HepG2 (cell line): ENCODE measurements around the gene DYSF. TPM values are rescaled to one million over a fixed set of nuclear protein-coding genes. Genes with fewer than 3 reads are reported as not detected.

Experiments used
- ATAC-seq: fragments of 200-7000 bp; cut with Tn5 transposase; 3 replicates; pipeline ENCODE4 v1.9.1; 2020; ENCODE audit warnings: mild to moderate bottlenecking, moderate library complexity
- BruUV-seq: library from RNA; stranded (reverse); fragments of 400-500 nt; replicated peaks from 2 replicates; lab custom pipeline; 2021; lab: Mats Ljungman, UMichigan
- CTCF ChIA-PET: fragments of 300-600 bp; formaldehyde crosslinking; extraction: SDS; loops from one replicate; lab custom pipeline; 2021; ENCODE audit warnings: low total read pairs, inconsistent platforms, low intra/inter-chr PET ratio; lab: Yijun Ruan, JAX
- POLR2A ChIA-PET: fragments of 350-600 bp; sonication (Branson Sonifier 250); formaldehyde crosslinking; loops from one replicate; lab custom pipeline; 2020; ENCODE audit warnings: antibody characterized with exemption, inconsistent platforms; lab: Yijun Ruan, JAX
- DNase-seq: peaks from one replicate; pipeline ENCODE4 v3.0.0-alpha.2; 2015; ENCODE audit warnings: low spot score
- FAIRE-seq: peaks from 3 replicates; lab custom pipeline; 2011; peaks lifted over from hg19 to GRCh38; lab: Jason Lieb, UNC
- H2AFZ ChIP-seq: one replicate; pipeline ENCODE4 v1.6.1; 2011; ENCODE audit warnings: low read length, inconsistent platforms
- H3K27ac ChIP-seq: fragments of 300-600 bp; 3 replicates; pipeline ENCODE4 v1.8.0; 2011; ENCODE audit warnings: mixed run types, mild to moderate bottlenecking, mixed read lengths, low read length, inconsistent platforms; ENCODE audit not compliant: insufficient read depth; ENCODE audit errors: extremely low read length
- H3K27me3 ChIP-seq, 2 experiments: fragments of 200-600 bp in 1 of 2; 2 replicates in 1 of 2; 3 replicates in 1 of 2; pipeline versions ENCODE4 v1.6.0 to v1.8.0; 2011; ENCODE audit warnings: low read length in 2 of 2, mild to moderate bottlenecking in 2 of 2, moderate library complexity in 2 of 2, inconsistent platforms in 1 of 2; ENCODE audit not compliant: insufficient read depth in 2 of 2, control insufficient read depth in 1 of 2
- H3K36me3 ChIP-seq, 2 experiments: fragments of 200-600 bp in 1 of 2; replicated peaks in 1 of 2; 2 replicates in 1 of 2; 3 replicates in 1 of 2; pipeline versions ENCODE4 v1.5.1 to v1.8.0; 2011; ENCODE audit warnings: low read length in 2 of 2, inconsistent platforms in 1 of 2; ENCODE audit not compliant: insufficient read depth in 2 of 2, control insufficient read depth in 1 of 2
- H3K4me1 ChIP-seq: 2 replicates; pipeline ENCODE4 v1.5.1; 2012; ENCODE audit warnings: low read length, inconsistent platforms; ENCODE audit not compliant: insufficient read depth
- H3K4me2 ChIP-seq: 2 replicates; pipeline ENCODE4 v1.6.0; 2011; ENCODE audit warnings: low read depth, low read length, inconsistent platforms
- H3K4me3 ChIP-seq, 3 experiments: fragments of 200-600 bp in 1 of 3; sonication (generic), shearing (Covaris generic) in 1 of 3; replicated peaks in 1 of 3; 2 replicates each; pipeline ENCODE4 v1.5.1; 2011 to 2016; ENCODE audit warnings: low read length in 3 of 3, inconsistent platforms in 2 of 3, low read depth in 2 of 3, mild to moderate bottlenecking in 2 of 3, control low read depth in 1 of 3, mixed read lengths in 1 of 3; ENCODE audit not compliant: insufficient read depth in 1 of 3
- H3K79me2 ChIP-seq: one replicate; pipeline ENCODE4 v1.6.1; 2011; ENCODE audit warnings: low read length, inconsistent platforms; ENCODE audit not compliant: insufficient read depth
- H3K9ac ChIP-seq: 2 replicates; pipeline ENCODE4 v1.6.0; 2011; ENCODE audit warnings: mild to moderate bottlenecking, low read depth, low read length, inconsistent platforms; ENCODE audit not compliant: insufficient read depth
- H3K9me3 ChIP-seq: 2 replicates; pipeline ENCODE4 v1.5.1; 2012; ENCODE audit warnings: mild to moderate bottlenecking, low read length
- H4K20me1 ChIP-seq: 2 replicates; pipeline ENCODE4 v1.6.0; 2011; ENCODE audit warnings: inconsistent platforms, mild to moderate bottlenecking, low read length, moderate library complexity; ENCODE audit not compliant: insufficient read depth
- CHD2 ChIP-seq: IDR thresholded peaks from 2 replicates; pipeline ENCODE4 v1.6.1; 2011; ENCODE audit warnings: low read depth, low read length, improper control_type of control experiment
- HOXA9 ChIP-seq: sonication (generic); formaldehyde crosslinking; IDR thresholded peaks from 2 replicates; pipeline ENCODE4 v1.8.1; 2022; ENCODE audit warnings: missing genetic modification reagents, mild to moderate bottlenecking, moderate library complexity, borderline replicate concordance
- JUND ChIP-seq: sonication (generic); formaldehyde crosslinking; IDR thresholded peaks from 2 replicates; pipeline ENCODE4 v1.8.0; 2022; ENCODE audit warnings: mild to moderate bottlenecking, missing genetic modification reagents
- PRMT3 ChIP-seq: sonication (generic); formaldehyde crosslinking; IDR thresholded peaks from 2 replicates; pipeline ENCODE4 v1.8.1; 2022; ENCODE audit warnings: low read depth, mild to moderate bottlenecking, moderate library complexity, missing genetic modification reagents, borderline replicate concordance
- TBP ChIP-seq: sonication (generic); formaldehyde crosslinking; IDR thresholded peaks from 2 replicates; pipeline ENCODE4 v1.5.0; 2020; ENCODE audit warnings: missing genetic modification reagents
- TOE1 ChIP-seq: sonication (generic); formaldehyde crosslinking; IDR thresholded peaks from 2 replicates; pipeline ENCODE4 v1.4.0; 2020; ENCODE audit warnings: mild to moderate bottlenecking, missing genetic modification reagents
- ZNF503 ChIP-seq: sonication (generic); formaldehyde crosslinking; IDR thresholded peaks from 2 replicates; pipeline ENCODE4 v1.4.0; 2020; ENCODE audit warnings: missing genetic modification reagents
- in situ Hi-C: cut with HindIII; loops from 2 replicates; pipeline ENCODE4 v1.10.0; 2017; ENCODE audit warnings: low pct_unique_long_range_greater_than_20kb; ENCODE audit not compliant: extremely low pct_ligation_motif_present
- intact Hi-C: fragments of 100-400 bp; cut with micrococcal nuclease; formaldehyde crosslinking; loops from one replicate; pipeline ENCODE4 v1.10.0; 2022; ENCODE audit not compliant: unreplicated experiment
- polyA plus RNA-seq, 8 experiments: library from polyadenylated mRNA; depleted of rRNA in 3 of 8; stranded (reverse) in 7 of 8; unstranded in 1 of 8; fragments of >200 nt; fragmentation: Illumina TruSeq in 4 of 8; extraction: Trizol in 4 of 8; gene quantifications; 2 replicates each; pipeline versions ENCODE4 v1.2.1 to v1.2.3, GENCODE V29; 2011 to 2016; ENCODE audit warnings: low read depth in 4 of 8, missing spikeins in 1 of 8, mixed read lengths in 1 of 8; ENCODE audit not compliant: insufficient read depth in 1 of 8
- total RNA-seq, 5 experiments: library from RNA; depleted of rRNA; stranded (reverse); fragments of >200 nt; fragmentation: Illumina TruSeq; extraction: Trizol; gene quantifications; 2 replicates each; pipeline ENCODE4 v1.2.3, GENCODE V29; 2016; ENCODE audit warnings: low read depth in 1 of 5

Gene DYSF
- total and polyA plus RNA-seq, 2 of the 13 experiments (the other 11 are each of a cell fraction or from before 2014, with no cell fraction given), result 0.15 to 2.4 TPM

- H3K4me1 ChIP-seq, result no peaks in the 10 kb centered on the region
- BruUV-seq, result no TSS peak
- no peak for DNase-seq
- FAIRE-seq, result no peak
- no peaks in the 10 kb centered on the region for H3K36me3 ChIP-seq
- no peaks in the 10 kb centered on the region; a peak in 2 of 5 replicates for H3K27me3 ChIP-seq
- H3K9ac ChIP-seq, result no peak overlapping the region
- H3K9me3 ChIP-seq, result no peaks in the 10 kb centered on the region
- H3K4me3 ChIP-seq, result no peak overlapping the region
- CTCF ChIA-PET, result no interaction called here
- ATAC-seq, result no peak
- no peak overlapping the region for H3K27ac ChIP-seq
- no peaks in the 10 kb centered on the region; the same call in 1 of the 2 replicates for H4K20me1 ChIP-seq
- POLR2A ChIA-PET, result no interaction called here
- in situ Hi-C loops (no loop called here), intact Hi-C loops (no loop called here)
- H2AFZ ChIP-seq, result no peak overlapping the region
- H3K4me2 ChIP-seq, result no peak overlapping the region
- no peak for TF ChIP-seq PRMT3 (CRISPR knock-in tag)
- no peak for TF ChIP-seq JUND (CRISPR knock-in tag)
- no peak for TF ChIP-seq TBP (CRISPR knock-in tag)
- TF ChIP-seq ZNF503 (CRISPR knock-in tag), result no peak
- TF ChIP-seq HOXA9 (CRISPR knock-in tag), result no peak
- no peak for TF ChIP-seq CHD2
- TF ChIP-seq TOE1 (CRISPR knock-in tag), result no peak
- H3K79me2 ChIP-seq, result no peaks in the 10 kb centered on the region
These were observed 175.9 kb downstream of the DYSF start for GRCh38 chr2:71629273-71629672.
